Panc1 (cell line): Measurements from ENCODE around the gene CYP3A5. TPM values are rescaled to one million over a fixed set of nuclear protein-coding genes. Genes with fewer than 3 reads are reported as not detected.
"Not testable (repeated sequence)": the region's sequence is repeated elsewhere in the genome, so short reads cannot be mapped to it uniquely, and the experiment has no call there.

Experiments used
- ATAC-seq: fragments of 200-7000 bp; cut with Tn5 transposase; 2 replicates; pipeline ENCODE4 v1.9.1; 2020; ENCODE audit warnings: mild to moderate bottlenecking, moderate library complexity
- BruUV-seq: library from RNA; stranded (reverse); fragments of 400-500 nt; replicated peaks from 2 replicates; lab custom pipeline; 2021; lab: Mats Ljungman, UMichigan
- CTCF ChIA-PET: fragments of 300-600 bp; sonication (Branson Sonifier 250); formaldehyde crosslinking; loops from one replicate; lab custom pipeline; 2022; ENCODE audit warnings: antibody characterized with exemption; lab: Charles Lee
- POLR2A ChIA-PET: fragments of 300-600 bp; sonication (Branson Sonifier 250); formaldehyde crosslinking; loops from one replicate; lab custom pipeline; 2022; ENCODE audit warnings: antibody characterized with exemption; lab: Charles Lee
- DNase-seq: peaks from one replicate; pipeline ENCODE4 v3.0.0-alpha.2; 2010; ENCODE audit warnings: low read depth, low spot score
- H3K27ac ChIP-seq: 2 replicates; pipeline ENCODE4 v1.5.1; 2011; ENCODE audit warnings: mild to moderate bottlenecking, low read length, inconsistent platforms
- H3K27me3 ChIP-seq: fragments of 200-500 bp; sonication (Bioruptor generic); 2 replicates; pipeline ENCODE4 v1.6.0; 2014; ENCODE audit warnings: low read length, inconsistent platforms; ENCODE audit not compliant: control insufficient read depth, insufficient read depth
- H3K36me3 ChIP-seq: fragments of 200-500 bp; sonication (Bioruptor generic); 2 replicates; pipeline ENCODE4 v1.5.1; 2014; ENCODE audit warnings: inconsistent platforms, mild to moderate bottlenecking, low read length, moderate library complexity; ENCODE audit not compliant: control insufficient read depth, insufficient read depth
- H3K4me1 ChIP-seq: 2 replicates; pipeline ENCODE4 v1.5.1; 2011; ENCODE audit warnings: inconsistent platforms, mild to moderate bottlenecking, low read length, moderate library complexity; ENCODE audit not compliant: control insufficient read depth, insufficient read depth
- H3K4me3 ChIP-seq, 2 experiments: 2 replicates each; pipeline ENCODE4 v1.5.1; 2011 to 2012; ENCODE audit warnings: low read depth in 2 of 2, low read length in 2 of 2, mild to moderate bottlenecking in 2 of 2, inconsistent platforms in 1 of 2, moderate library complexity in 1 of 2
- H3K9me3 ChIP-seq: fragments of 200-500 bp; sonication (Bioruptor generic); 2 replicates; pipeline ENCODE4 v1.5.1; 2014; ENCODE audit warnings: low read depth, mild to moderate bottlenecking, inconsistent platforms, low read length, moderate library complexity; ENCODE audit not compliant: control insufficient read depth, insufficient read depth
- CTCF ChIP-seq: fragments of 450-650 bp; IDR thresholded peaks from 2 replicates; pipeline ENCODE4 v1.5.1; 2017; ENCODE audit warnings: mild to moderate bottlenecking
- POLR2AphosphoS5 ChIP-seq: IDR thresholded peaks from 2 replicates; pipeline ENCODE4 v1.6.1; 2012; ENCODE audit warnings: mild to moderate bottlenecking, low read depth, low read length, moderate library complexity
- REST ChIP-seq, 2 experiments: IDR thresholded peaks; 2 replicates each; pipeline ENCODE4 v1.6.1; 2011 to 2012; ENCODE audit warnings: low read depth in 2 of 2, control low read depth in 1 of 2, low read length in 1 of 2, mild to moderate bottlenecking in 1 of 2, moderate library complexity in 1 of 2; ENCODE audit not compliant: insufficient read depth in 1 of 2
- SIN3A ChIP-seq: IDR thresholded peaks from 2 replicates; pipeline ENCODE4 v1.6.1; 2012; ENCODE audit warnings: low read depth, mild to moderate bottlenecking, low read length, moderate library complexity, borderline replicate concordance; ENCODE audit not compliant: insufficient read depth
- TCF7L2 ChIP-seq: IDR thresholded peaks from 2 replicates; pipeline ENCODE4 v1.6.1; 2011; ENCODE audit warnings: mild to moderate bottlenecking, low read depth, low read length, inconsistent platforms
- in situ Hi-C: cut with HindIII; loops from 2 replicates; pipeline ENCODE4 v1.10.0; 2016; ENCODE audit warnings: low sequenced_read_pairs, low pct_unique_long_range_greater_than_20kb
- intact Hi-C: fragments of 100-400 bp; cut with micrococcal nuclease; formaldehyde crosslinking; loops from one replicate; pipeline ENCODE4 v1.10.0; 2022; ENCODE audit not compliant: unreplicated experiment
- total RNA-seq: library from RNA; stranded (reverse); gene quantifications from one replicate; pipeline ENCODE4 v1.2.1, GENCODE V29; 2021; ENCODE audit not compliant: unreplicated experiment

Gene CYP3A5
- total RNA-seq, 1 experiment from 2014 or later: 0.31 TPM

GRCh38 chr7:99699946-99700345 is 20.1 kb upstream of the CYP3A5 start:
- no peak for TF ChIP-seq POLR2AphosphoS5
- no peak for TF ChIP-seq SIN3A
- TF ChIP-seq TCF7L2: no peak
- TF ChIP-seq CTCF: no peak
- TF ChIP-seq REST (IDR thresholded peaks at IDR 0.05; ENCODE audit: insufficient read depth in 1 of 2, low read depth in 2 of 2, low read length in 1 of 2): no peak
- Histone ChIP-seq H3K36me3 (no peaks in the 10 kb centered on the region), H3K9me3 (no peaks in the 10 kb centered on the region), H3K27ac (no peak overlapping the region), H3K4me3 (no peak overlapping the region), H3K4me1 (no peaks in the 10 kb centered on the region), H3K27me3 (peaks cover 5% of the 10 kb centered on the region)
- CTCF ChIA-PET: no interaction called here
- no TSS peak for BruUV-seq
- DNase-seq (no peak), ATAC-seq (no peak)
- POLR2A ChIA-PET: interaction anchor here (0.6 kb wide), 1 partner anchor 409 kb away, joined by 8 read pairs; no protein-coding TSS in a partner anchor
- intact Hi-C loops: no loop called here
- in situ Hi-C loops: no loop called here

- intact Hi-C loops, CTCF ChIA-PET, H3K4me1 ChIP-seq, H3K4me3 ChIP-seq, H3K27ac ChIP-seq, H3K27me3 ChIP-seq, H3K36me3 ChIP-seq, H3K9me3 ChIP-seq, POLR2A ChIA-PET, BruUV-seq, in situ Hi-C loops: not testable (repeated sequence)
- ATAC-seq (peak; percentile 86), DNase-seq (peak; percentile 42)
Observed at GRCh38 chr7:99698867-99699730, 19.3 kb upstream of the CYP3A5 start.

- H3K27ac ChIP-seq: no peak overlapping the region
- H3K4me3 ChIP-seq: no peak overlapping the region
- no peaks in the 10 kb centered on the region for H3K9me3 ChIP-seq
- ATAC-seq (no peak), DNase-seq (no peak)
- BruUV-seq: no TSS peak
- H3K4me1 ChIP-seq: no peaks in the 10 kb centered on the region
- peaks cover 5% of the 10 kb centered on the region; the same call in 1 of the 2 replicates for H3K27me3 ChIP-seq
- ChIA-PET CTCF (no interaction called here), POLR2A (no interaction called here)
- TF ChIP-seq SIN3A (no peak), TCF7L2 (no peak), POLR2AphosphoS5 (no peak), REST (IDR thresholded peaks at IDR 0.05; ENCODE audit: insufficient read depth in 1 of 2, low read depth in 2 of 2, low read length in 1 of 2) (no peak), CTCF (no peak)
- intact Hi-C loops: no loop called here
- in situ Hi-C loops: no loop called here
- H3K36me3 ChIP-seq: no peaks in the 10 kb centered on the region
Observed at GRCh38 chr7:99694912-99695304, 15.1 kb upstream of the CYP3A5 start.
